ENCODE data around the gene JPT2. TPM values are rescaled to one million over a fixed set of nuclear protein-coding genes. Genes with fewer than 3 reads are reported as not detected.

JPT2 gene
- 26.9 TPM for total RNA-seq

GRCh38 chr16:1677942-1678499 lies at the start of gene JPT2:
Gene JPT2 (plus strand): TSS chr16:1678279. CDS start chr16:1678313, 34 bp downstream.
- peak; percentile 82 for DNase-seq

GRCh38 chr16:1630450-1631213 lies 47.4 kb upstream of the JPT2 start:
- no peak for DNase-seq

- no peak for DNase-seq
Measured at GRCh38 chr16:1631230-1631629, 46.8 kb upstream of the JPT2 start.

GRCh38 chr16:1631931-1632637 lies 46.0 kb upstream of the JPT2 start:
- no peak for DNase-seq

GRCh38 chr16:1632638-1632970 lies 45.5 kb upstream of the JPT2 start:
- no peak for DNase-seq

GRCh38 chr16:1633310-1633709 lies 44.8 kb upstream of the JPT2 start:
- DNase-seq = no peak

- DNase-seq = no peak
Measured at GRCh38 chr16:1634541-1634940, 43.5 kb upstream of the JPT2 start.

GRCh38 chr16:1635070-1635469 lies 43.0 kb upstream of the JPT2 start:
- DNase-seq = no peak

- DNase-seq = no peak
Measured at GRCh38 chr16:1637526-1637925, 40.6 kb upstream of the JPT2 start.

GRCh38 chr16:1638757-1639156 lies 39.3 kb upstream of the JPT2 start:
- DNase-seq = no peak

- no peak for DNase-seq
Measured at GRCh38 chr16:1639282-1639681, 38.8 kb upstream of the JPT2 start.

GRCh38 chr16:1639860-1640259 lies 38.2 kb upstream of the JPT2 start:
- DNase-seq = no peak

- no peak for DNase-seq
Measured at GRCh38 chr16:1640261-1640941, 37.7 kb upstream of the JPT2 start.

GRCh38 chr16:1641261-1641660 lies 36.8 kb upstream of the JPT2 start:
- no peak for DNase-seq

- DNase-seq = no peak
Measured at GRCh38 chr16:1642148-1642547, 35.9 kb upstream of the JPT2 start.

- DNase-seq = no peak
Measured at GRCh38 chr16:1642753-1643152, 35.3 kb upstream of the JPT2 start.

- no peak for DNase-seq
Measured at GRCh38 chr16:1643521-1643920, 34.6 kb upstream of the JPT2 start.

- no peak for DNase-seq
Measured at GRCh38 chr16:1645914-1646525, 32.1 kb upstream of the JPT2 start.

- no peak for DNase-seq
Measured at GRCh38 chr16:1647856-1648255, 30.2 kb upstream of the JPT2 start.

- DNase-seq = no peak
Measured at GRCh38 chr16:1650131-1650530, 27.9 kb upstream of the JPT2 start.

- DNase-seq = peak; percentile 68
Measured at GRCh38 chr16:1651094-1651973, 26.7 kb upstream of the JPT2 start.

GRCh38 chr16:1651974-1652312 lies 26.1 kb upstream of the JPT2 start:
- DNase-seq = no peak

Data from skin of body (tissue), 2 donors.